Body of pancreas (tissue), 4 donors: ENCODE data around the gene NECTIN1.

Source experiments
- POLR2A ChIP-seq, 3 donors: fragments of 450-650 bp; IDR thresholded peaks; one replicate each; pipeline ENCODE4 v1.6.1; 2016; ENCODE audit warnings: antibody characterized with exemption in 3 of 3, mild to moderate bottlenecking in 2 of 3
- TF ChIP-seq, protein P1 (sequence below), 7 experiments: fragments of 450-650 bp in 4 of 7; fragments of 200-600 bp in 3 of 7; sonication (generic) in 3 of 7; IDR thresholded peaks; one replicate each; pipeline ENCODE4 v1.5.1; 2016 to 2019; ENCODE audit warnings: antibody characterized with exemption in 7 of 7

DNA sequence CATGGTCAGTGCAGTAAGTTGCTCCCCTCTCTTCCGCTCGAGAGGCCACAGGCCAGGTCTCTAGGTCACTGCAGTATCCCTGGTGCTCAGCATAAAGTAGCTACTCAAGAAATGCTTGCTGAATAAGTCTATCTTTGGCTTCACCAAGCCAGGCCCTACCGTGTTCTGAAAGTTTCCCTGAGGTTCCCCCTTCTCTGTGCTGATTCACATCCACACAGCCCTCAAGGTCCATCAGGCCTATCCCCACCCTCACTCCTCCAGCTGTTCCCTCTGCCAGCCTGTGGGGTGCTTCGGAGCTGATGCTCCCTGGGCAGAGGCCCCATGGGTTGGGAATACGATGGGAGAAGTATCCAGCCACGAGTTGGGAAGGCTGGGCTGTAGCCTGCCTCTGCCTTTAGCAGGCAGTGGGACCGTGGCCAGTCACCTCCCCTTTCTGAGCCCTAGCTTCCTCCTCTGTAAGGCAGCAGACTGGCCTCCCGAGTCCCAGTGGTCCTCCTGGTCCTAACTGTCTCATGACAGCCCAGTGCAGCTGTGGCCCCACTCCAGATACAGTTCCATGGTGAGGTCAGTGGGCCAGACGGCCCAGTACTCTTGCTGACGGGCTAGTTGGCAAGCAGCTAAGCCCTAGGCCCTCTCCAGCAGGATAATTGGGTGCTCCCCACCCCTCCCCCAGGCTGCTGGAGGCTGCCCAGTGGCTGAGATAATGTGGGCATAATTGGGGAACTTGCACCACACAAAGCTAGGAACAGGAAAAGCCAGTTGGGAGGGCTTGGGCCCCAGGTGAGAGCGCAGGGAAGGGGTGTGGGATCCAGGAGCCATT lies 48.2 kb downstream of the NECTIN1 start:
- TF ChIP-seq POLR2A (IDR thresholded peaks at IDR 0.05): no peak
- TF ChIP-seq, protein P1, sequence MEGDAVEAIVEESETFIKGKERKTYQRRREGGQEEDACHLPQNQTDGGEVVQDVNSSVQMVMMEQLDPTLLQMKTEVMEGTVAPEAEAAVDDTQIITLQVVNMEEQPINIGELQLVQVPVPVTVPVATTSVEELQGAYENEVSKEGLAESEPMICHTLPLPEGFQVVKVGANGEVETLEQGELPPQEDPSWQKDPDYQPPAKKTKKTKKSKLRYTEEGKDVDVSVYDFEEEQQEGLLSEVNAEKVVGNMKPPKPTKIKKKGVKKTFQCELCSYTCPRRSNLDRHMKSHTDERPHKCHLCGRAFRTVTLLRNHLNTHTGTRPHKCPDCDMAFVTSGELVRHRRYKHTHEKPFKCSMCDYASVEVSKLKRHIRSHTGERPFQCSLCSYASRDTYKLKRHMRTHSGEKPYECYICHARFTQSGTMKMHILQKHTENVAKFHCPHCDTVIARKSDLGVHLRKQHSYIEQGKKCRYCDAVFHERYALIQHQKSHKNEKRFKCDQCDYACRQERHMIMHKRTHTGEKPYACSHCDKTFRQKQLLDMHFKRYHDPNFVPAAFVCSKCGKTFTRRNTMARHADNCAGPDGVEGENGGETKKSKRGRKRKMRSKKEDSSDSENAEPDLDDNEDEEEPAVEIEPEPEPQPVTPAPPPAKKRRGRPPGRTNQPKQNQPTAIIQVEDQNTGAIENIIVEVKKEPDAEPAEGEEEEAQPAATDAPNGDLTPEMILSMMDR (IDR thresholded peaks at IDR 0.05): no peak
